CD4-positive, alpha-beta T cell treated with Interleukin-21 for 1 hour (primary cell): Measurements from ENCODE around the gene PLPP3.

Experiments used
- DNase-seq: peaks from one replicate; pipeline ENCODE4 v3.0.0-alpha.2; 2020

The PLPP3 gene

DNA sequence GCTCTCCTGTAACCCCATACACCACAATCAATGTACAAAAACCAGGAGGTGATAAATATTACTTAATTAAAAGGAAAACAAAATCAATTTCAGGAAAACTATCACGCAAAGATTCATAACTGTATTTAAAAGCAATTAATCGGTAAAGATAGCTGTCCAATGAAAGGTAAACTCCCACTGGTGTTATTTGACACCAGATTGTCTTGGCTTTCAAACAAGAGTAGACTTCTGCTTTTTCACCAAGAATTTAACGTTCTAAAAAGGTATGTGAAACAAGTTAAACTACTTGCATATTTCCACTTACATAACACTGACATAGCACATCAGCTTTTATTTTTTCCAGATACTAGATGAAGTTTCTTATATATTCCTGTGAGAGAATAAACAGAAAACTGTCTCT is 3.5 kb downstream of the PLPP3 start:
- DNase-seq: no peak

DNA sequence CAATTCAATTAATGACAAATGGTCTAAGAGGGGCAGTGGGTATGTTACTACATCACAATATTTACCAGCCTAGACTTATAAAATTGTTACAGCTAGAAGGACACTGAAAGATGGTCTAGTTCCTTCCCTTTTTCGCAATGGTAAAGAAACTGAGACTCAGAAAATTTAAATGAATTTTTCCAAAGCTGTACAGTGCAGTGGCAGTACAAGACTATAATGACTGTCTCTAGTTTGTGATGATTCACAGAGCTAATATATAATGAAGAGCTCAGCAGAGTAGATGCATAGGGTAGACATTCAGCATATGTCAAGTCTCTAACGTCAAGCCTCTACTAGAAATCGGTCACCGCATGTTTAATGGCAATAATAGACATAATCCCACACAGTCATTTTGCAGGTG is 4.6 kb downstream of the PLPP3 start:
- no peak for DNase-seq

DNA sequence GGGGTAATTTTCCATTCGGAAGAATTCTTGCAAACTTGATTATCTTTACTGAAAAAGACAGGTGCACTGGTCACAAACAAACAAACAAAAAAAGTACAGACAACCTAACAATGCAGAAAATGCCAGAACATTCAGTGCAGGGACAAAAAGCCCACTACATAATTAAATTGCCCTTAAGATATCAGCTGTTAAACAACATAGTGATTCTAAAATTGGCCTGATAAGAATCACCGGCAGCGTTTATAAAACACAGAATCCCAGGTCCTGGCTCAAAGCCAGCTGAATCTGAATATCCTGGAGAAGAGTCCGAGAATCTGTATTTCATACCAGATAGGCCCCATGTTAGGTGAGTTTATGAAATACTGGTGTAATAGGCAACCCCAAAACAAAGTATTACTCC is 6.1 kb downstream of the PLPP3 start:
- no peak for DNase-seq

DNA sequence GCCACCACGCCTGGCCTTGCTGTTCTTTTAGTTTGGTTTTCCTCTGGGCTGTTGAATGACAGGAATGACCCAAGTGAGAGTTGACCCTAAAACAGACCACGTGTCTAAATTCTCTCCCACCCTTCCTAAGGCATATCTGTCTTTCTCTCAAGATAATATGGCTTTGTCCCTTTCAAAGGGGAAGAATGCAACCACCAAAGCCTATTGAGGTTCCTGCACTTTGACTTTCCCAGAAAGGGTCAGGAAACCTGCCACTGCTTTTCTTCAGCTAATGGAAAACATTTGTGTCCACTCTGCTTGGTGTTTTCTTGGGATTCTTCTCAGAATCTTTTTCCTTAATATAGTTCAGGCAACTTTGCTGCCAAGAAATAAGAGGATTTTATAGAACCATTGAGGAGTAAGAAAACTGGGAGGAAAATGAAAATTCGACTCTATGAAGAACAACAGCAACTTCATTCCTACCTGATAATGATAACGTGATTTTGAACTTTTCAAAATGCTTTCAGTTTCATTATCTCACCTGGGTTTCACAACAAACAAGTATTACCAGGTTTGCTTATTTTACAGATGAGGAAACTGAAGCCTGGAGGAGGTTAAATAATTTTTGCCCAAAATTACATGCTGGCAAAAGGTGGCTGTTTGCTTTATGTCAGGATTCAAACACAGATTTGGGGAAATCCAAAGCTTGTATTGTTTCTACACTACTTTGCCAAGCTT is 6.9 kb downstream of the PLPP3 start:
- no peak for DNase-seq

DNA sequence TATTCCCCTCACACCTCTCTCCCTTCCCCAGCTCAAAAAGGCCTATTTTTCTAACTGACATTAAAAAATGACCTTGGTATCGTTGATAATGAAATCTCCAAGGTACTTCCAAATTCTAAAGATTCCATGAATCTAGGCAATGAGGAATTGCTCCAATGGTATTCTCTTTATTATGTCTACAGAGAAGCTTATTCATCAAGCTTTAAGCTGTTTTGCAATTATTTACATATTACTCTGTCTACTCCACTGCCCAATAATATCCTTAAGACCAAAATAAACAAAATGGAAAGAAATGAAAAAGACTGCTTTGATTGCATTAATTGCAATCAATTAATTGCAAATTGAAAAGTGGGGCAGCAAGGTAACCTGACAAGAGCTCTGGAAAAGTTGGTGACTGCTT is 7.9 kb downstream of the PLPP3 start:
- no peak for DNase-seq

DNA sequence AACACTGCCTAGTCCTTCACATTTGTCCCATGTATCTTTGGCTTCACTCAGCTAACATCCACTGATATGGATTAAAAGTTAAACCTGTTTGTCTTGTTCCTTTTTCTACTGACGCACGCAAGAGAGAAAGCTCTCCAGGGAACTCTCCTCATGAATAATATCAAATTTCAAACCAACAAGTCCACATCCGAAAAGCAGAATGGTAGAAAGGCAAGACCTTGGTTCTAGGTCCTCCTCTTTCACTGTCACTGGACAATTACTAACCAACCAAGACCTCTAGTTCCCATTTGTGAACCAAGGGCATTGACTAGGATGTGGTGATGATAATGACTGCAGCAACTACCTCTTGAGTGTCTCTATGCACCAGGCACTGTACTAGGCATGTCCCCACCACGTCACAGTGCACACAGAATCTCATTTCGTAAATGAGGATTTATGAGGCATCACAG is 8.4 kb downstream of the PLPP3 start:
- no peak for DNase-seq

DNA sequence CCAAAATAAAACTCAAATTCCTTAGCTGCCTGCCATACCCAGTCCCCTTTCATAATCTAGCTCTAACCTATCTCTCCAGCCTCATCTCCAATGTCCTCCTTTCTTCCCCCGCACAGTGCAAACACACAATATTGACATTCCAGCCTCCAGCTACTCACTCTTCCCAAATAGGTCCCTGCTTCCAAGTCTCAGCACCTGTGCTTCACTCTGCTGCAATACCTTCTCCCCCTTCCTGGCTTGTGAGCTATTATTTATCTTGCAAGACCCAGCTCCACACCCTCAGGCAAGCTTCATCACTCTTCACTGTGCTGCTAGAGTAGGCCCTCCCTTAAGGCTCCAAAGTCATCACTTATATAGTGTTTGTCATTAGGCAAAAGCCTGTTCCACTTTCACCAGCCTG is 9.7 kb downstream of the PLPP3 start:
- DNase-seq: no peak

DNA sequence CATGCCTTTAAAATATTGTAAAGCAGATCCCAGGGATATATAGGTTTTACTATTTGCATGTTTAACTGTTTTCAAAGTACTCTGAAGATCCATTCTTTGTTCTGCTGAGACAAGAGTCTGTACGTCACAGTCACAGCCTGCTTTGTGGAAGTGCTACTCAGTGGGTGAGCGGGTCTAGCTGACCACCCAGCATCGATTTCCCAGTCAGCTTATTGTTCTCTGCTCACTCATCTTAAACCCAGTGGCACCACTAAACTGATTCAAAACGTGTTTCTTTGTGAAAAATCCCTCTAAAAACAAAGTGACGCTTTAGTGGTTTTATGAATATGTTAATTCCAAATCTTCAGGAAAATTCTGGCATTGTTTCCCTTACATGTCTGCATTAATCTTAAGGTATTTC is 12.4 kb downstream of the PLPP3 start:
- no peak for DNase-seq

DNA sequence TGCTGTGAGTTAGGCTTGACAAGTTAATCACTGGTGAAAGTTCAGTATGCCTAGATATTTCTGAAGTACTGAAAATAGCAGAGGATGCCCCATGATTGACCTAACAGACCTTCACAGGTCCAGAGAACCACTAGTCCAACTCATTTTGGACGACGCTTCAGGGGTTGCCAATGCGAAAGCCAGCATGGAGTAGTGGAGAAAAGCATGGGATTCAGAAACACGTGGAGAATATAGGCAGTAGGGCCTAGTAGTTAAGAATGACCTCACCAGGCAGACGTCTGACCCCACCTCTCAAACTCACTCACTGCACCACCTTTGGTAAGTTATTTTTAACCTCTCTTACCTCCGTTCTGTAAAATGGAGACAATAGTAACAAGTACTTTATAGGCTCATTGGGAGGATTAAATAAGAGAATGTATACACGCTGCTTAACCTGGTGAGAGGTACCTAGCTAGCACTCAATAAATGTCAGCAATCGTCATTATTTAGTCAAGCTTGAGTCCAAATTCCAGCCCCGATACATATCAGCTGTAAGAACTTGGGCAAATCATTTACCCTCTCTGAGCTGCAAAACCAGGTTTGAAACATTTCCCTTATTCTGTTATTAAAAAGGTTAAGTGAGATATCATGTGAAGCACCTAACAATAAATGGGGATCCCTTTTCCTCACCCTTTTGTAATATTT is 13.2 kb downstream of the PLPP3 start:
- no peak for DNase-seq

DNA sequence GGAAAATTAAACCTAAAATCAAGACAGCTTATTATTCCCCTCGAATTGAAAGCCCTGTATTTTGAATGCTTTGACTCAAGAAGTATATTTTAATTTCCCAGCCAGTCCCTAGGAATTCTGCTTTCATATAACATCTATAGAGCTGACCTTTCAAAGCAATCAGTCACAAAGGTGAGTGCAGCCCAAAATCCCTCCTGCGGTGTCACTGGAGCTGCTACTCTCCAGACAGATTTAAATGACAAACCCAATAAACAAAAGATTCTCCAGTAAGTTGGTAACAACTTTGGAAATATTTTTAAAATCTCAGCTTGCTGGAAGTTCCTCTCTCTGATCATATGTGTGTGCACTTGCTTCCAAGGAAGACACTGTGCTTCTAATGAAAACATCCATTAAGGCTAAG is 14.7 kb downstream of the PLPP3 start:
- no peak for DNase-seq

DNA sequence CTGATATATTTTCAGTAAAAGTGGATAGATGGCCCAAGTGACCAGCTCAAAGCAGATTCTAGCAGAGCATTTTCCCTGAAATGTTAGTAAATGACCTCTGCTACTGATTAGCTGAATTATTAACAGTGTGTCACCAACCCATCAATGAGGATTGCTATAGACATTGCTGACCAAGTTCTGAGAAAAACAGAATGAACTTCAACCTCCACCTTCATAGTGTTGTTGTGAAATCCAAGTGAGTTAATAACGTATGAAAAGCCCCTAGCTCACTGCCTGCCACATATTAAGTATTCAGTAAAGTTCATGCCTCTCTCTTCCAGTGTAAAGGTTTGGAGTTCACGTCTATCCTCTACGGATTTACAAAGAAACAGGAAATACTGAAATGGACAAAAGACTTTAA is 15.8 kb downstream of the PLPP3 start:
- DNase-seq: no peak

DNA sequence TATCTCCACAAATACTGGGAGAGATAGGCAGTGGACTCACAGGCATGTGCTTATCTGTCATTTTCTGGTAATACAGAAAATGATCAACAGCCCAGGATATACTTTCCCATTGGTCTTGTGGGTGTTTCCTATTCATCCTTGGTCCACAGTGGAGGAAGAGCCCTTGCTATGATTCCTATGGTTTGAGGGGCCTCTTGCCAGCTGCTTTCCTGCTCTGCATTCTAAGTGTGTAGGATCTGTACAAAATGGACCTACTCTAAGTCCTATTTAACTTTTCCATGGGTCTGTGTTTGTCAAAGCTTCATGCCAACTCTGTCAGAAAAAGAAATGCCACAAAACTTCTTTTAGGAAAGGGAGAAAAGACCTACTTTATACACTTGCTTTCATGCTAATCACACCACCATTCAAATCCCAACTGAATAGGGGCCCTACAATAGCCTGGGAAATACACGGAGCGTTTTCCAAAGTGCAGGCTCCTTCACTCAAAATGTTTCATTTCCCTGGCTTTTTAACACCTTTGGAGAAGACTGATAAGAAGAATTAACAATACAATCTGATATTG is 16.4 kb downstream of the PLPP3 start:
- DNase-seq: no peak

DNA sequence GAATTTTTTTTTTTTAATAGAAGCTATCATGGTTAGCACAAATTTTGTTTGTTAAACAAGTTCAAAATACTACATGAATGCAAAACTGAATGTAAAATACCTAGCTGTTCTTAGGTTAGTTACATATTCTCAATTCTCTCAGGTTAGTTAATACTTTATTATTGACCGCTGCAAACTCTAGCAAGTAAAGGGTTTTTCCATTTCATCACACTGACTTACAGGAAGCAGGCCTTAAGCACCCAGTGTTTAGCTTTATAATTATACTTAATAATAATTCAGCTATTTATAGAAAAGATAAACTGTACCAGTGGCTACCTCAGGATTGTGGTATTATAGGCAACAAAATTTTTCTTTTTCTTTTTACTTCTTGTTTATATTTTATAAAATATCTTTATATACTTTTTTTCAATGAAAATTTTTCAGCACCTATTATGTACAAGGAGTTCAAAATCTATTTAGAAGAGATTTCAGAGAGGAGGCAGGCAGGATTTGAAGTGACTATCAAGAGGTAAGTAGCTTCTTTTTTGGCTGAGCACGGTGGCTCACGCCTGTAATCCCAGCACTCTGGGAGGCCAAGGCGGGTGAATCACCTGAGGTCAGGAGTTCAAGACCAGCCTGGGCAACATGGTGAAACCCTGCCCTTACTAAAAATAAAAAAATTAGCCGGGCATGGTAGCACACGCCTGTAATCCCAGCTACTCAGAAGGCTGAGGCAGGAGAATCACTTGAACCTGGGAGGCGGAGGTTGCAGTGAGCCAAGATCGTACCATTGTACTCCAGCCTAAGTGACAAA is 17.9 kb downstream of the PLPP3 start:
- no peak for DNase-seq

DNA sequence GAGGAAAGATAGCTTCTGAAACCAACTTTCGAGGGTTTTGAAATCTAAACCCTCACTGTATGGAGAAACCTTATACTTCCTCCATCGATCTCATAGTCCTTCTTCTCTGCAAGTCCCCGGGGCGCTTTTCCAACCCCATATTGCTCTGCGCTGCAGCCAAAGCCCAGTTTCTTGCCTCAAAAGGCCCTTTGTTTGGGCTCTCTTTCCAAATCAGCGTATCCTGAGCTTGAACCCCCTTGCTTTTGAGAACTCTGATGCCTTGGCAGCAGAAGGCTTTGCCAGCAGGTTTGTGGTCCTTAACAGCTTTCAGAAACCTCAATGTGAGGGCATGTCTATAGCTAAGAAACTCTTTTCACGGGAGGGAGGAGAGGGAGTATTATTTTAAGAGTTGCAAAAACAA is 21.6 kb downstream of the PLPP3 start:
- no peak for DNase-seq

DNA sequence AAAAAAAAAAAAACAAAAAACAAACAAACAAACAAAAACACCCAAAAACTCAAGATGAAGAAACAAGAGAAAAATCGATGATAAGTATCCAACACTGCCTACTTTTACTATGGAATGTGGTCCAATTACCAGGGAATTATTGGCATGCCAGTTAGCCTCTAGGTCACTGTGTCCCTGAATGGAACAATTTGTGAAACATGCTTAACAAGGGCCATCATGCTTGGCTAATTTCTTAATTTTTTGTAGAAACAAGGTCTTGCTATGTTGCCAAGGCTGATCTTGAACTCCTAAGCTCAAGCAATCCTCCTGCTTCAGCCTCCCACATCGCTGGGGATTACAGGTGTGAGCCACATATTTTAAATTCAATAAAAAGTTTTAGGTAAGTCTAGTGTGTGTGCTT is 23.9 kb downstream of the PLPP3 start:
- no peak for DNase-seq

DNA sequence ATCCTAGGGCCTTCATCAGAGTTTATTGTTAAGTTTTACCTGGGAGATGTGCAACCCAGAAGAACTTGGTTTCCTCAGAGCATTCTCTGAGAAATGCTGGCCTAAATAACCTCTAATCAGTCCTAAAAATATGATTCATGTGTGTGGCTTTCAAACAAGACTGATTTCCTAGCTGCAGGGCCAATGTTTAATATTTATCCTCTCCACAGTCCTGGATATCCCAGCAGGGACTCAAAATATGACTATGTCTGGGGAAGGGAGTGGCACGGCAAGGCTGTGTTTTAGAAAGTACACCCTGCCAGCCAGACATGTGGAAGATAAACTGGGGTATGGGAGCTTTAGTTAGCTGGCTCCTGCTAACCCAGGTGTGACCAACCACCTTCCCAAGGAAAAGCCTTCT is 26.3 kb downstream of the PLPP3 start:
- no peak for DNase-seq

DNA sequence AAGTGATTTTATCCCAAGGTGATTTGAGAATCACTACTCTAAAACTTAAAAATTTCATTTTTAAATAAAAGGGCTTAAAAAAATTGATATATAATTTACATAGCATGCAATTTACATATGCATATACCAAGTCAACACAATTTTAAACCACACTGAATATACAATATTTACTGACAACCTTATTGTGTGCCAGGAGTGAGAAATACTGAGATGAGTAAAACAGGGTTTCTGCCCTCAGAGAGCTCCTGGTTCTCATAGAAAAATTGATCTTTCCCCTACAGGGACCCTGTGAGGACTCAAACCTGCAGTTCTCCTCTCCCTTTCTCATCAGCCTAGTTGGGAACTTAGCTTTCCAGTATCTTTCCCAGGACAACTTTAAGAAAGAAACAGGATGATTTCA is 27.0 kb downstream of the PLPP3 start:
- no peak for DNase-seq

DNA sequence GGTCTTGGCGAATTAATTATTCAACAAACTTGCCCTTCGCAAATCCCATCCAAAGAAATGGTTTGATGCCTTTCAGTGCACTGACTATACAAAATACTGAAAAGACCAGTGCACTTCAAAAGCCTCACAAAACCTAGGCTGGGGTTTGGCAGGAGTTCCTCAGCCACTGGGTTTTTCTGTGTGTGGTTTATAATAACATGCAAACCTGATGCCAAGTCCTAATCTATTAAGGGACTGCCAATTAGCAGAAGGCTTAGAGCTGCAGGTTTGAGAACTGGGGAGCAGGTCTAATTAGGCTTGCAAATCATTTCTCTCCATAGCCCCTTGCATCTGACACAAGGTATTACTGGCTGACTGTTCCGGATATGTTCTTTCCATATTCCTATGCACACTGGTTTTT is 27.7 kb downstream of the PLPP3 start:
- DNase-seq: no peak

DNA sequence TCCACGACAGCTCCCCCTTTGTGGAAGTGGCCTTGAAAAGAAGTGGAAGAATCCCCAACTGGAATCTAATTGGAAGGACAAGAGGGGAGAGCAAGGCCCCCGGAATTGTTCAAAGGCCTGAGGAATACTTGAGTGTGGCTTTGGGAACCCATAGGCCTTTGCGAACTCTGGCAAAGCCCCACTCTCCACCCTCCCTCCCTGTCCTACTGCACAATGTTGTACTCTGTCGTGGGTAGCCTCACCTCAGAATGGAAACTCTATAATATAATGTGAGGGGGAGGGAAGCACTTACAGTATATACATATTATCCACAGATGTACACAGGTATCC is 28.5 kb downstream of the PLPP3 start:
- DNase-seq: no peak

DNA sequence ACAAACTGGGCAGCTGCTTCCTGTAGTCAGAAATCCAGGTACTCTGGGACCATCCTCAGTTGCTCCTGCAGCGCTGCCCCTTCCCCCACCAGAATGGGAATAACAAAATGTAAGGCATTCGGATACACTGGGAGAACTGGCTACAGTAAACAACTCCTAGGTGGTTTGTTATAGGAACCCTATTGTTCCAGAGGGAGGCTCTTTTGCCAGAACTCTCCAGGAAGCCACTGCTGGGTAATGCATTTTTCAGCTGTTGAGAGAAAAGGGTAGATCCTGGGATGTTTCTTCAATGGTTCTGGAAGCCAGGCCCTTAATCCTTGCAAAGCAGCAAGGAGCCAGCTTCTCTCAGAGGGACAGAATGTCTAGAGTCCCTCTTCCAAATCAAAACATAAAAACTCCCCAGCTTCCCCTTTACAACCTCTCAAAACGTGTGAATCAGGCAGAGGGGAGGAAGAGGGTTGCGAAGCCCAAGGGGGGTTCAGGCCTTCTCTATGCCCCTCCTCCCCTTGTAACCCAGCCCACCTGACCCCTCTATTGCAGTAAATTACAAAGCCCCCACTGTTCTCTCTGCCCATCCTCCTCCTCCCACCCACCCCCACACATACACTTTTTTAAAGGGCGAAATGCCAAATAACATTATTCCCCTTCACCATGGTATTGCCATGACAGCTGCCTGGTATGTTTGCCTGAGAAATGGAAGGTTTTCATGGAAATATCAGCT is 29.1 kb downstream of the PLPP3 start:
- DNase-seq: no peak

DNA sequence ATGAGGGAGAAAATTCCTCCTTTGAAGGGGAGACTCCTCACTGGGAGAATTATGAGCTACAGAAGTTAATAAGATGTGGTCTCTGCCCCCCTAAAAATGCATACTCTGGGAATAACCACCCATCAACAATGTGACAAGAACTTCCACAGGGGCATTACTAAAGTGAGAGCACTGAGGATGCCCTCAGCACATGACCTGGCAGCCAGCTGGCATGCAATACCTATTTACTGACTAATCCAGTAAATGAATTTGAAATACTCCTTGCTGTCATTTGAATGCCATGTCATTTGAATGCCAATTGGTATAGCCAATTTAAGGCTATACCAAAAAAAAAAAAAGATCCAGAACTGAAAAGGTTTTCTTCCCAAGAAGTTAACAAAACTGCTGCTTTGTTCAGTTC is 30.8 kb downstream of the PLPP3 start:
- no peak for DNase-seq

DNA sequence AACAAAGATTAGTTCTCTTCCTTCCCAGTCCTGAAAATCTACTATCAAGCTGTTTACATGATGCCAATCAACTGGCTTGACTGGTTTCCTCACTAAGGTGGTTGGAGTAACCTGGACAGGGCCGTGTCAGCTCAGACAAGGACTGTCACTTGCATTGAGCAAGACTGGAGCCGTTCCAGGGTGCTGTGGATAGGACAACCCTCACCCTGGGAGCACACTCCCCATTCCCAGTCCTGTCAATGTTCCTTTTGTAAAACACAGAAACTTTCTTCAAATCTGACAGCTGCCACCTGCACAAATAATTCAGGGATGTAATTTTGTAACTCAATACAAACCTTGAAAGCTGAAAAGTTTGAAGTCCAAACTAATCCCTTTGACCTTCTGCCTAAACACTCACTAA is 31.4 kb downstream of the PLPP3 start:
- DNase-seq: no peak

DNA sequence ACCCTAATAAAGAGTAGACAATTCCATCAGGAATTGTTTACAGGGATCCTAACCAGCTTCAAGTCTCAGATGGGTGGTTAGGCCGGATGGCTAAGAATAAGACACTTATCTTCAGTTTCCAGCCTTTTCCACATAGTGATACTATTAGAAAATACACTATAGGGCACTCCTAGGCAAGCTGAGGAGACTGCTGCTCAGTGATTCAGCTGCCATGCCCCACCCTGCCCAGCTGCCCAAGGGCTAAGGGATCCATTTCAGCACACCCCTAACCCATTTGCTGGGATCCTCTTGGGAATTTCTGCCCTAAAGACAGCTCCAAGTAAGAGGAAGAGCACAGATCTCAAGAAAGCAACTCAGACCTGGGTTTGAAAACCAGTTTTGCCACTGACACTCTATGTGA is 31.9 kb downstream of the PLPP3 start:
- no peak for DNase-seq
